GM21786 (cell line): ENCODE measurements around the gene SLC46A1.
"Not testable (repeated sequence)": the region's sequence is repeated elsewhere in the genome, so short reads cannot be mapped to it uniquely, and the experiment has no call there.

ENCODE experiments used
- ATAC-seq: cut with Tn5 transposase; IDR thresholded peaks from one replicate; pipeline ENCODE4 v1.9.1; 2021; ENCODE audit not compliant: unreplicated experiment

Gene SLC46A1

GRCh38 chr17:28405632-28406472 lies at the start of gene SLC46A1:
TSS of gene SLC46A1 (minus strand) at chr17:28406212. CDS start at chr17:28406114, 98 bp downstream.
- peak; percentile 58 for ATAC-seq

- no peak for ATAC-seq
These were observed 43.8 kb upstream of the SLC46A1 start for GRCh38 chr17:28449859-28450258.

GRCh38 chr17:28447396-28447760 lies 41.4 kb upstream of the SLC46A1 start:
- no peak for ATAC-seq

- no peak for ATAC-seq
These were observed 40.8 kb upstream of the SLC46A1 start for GRCh38 chr17:28446716-28447395.

GRCh38 chr17:28443901-28444638 lies 38.1 kb upstream of the SLC46A1 start:
- ATAC-seq = no peak

GRCh38 chr17:28434326-28434725 lies 28.3 kb upstream of the SLC46A1 start:
- ATAC-seq = not testable (repeated sequence)

- ATAC-seq = no peak
These were observed 27.7 kb upstream of the SLC46A1 start for GRCh38 chr17:28433721-28434120.

GRCh38 chr17:28427982-28428381 lies 22.0 kb upstream of the SLC46A1 start:
- ATAC-seq = not testable (repeated sequence)

- no peak for ATAC-seq
These were observed 21.4 kb upstream of the SLC46A1 start for GRCh38 chr17:28427371-28427770.

- ATAC-seq = no peak
These were observed 20.1 kb upstream of the SLC46A1 start for GRCh38 chr17:28426081-28426519.

GRCh38 chr17:28425206-28425605 lies 19.2 kb upstream of the SLC46A1 start:
- ATAC-seq = no peak

- ATAC-seq = no peak
These were observed 15.8 kb upstream of the SLC46A1 start for GRCh38 chr17:28421787-28422305.

- no peak for ATAC-seq
These were observed 10.8 kb upstream of the SLC46A1 start for GRCh38 chr17:28416703-28417311.

- ATAC-seq = no peak
These were observed 9.9 kb upstream of the SLC46A1 start for GRCh38 chr17:28415886-28416285.

- no peak for ATAC-seq
These were observed 7.8 kb upstream of the SLC46A1 start for GRCh38 chr17:28413804-28414203.

GRCh38 chr17:28412099-28412498 lies 6.1 kb upstream of the SLC46A1 start:
- no peak for ATAC-seq

GRCh38 chr17:28407974-28408306 lies 1.9 kb upstream of the SLC46A1 start:
- ATAC-seq = no peak

GRCh38 chr17:28407130-28407973 lies 1.3 kb upstream of the SLC46A1 start:
- ATAC-seq = no peak

GRCh38 chr17:28406473-28406814 lies 432 bp upstream of the SLC46A1 start:
- ATAC-seq = no peak
